PC-9 (cell line): ENCODE results near the gene MAML3. TPM values are rescaled to one million over a fixed set of nuclear protein-coding genes. Genes with fewer than 3 reads are reported as not detected.

Source experiments
- BruUV-seq: library from RNA; stranded (reverse); fragments of 400-500 nt; replicated peaks from 2 replicates; lab custom pipeline; 2021; lab: Mats Ljungman, UMichigan
- CTCF ChIA-PET: fragments of 300-600 bp; sonication (Branson Sonifier 250); formaldehyde crosslinking; loops from one replicate; lab custom pipeline; 2022; ENCODE audit warnings: antibody characterized with exemption; lab: Charles Lee
- POLR2A ChIA-PET: fragments of 300-600 bp; sonication (Branson Sonifier 250); formaldehyde crosslinking; loops from one replicate; lab custom pipeline; 2022; ENCODE audit warnings: antibody characterized with exemption; ENCODE audit not compliant: unreplicated experiment; lab: Charles Lee
- DNase-seq, 2 experiments: peaks; one replicate each; pipeline versions ENCODE4 v3.0.0 to v3.0.0-alpha.2; 2015 to 2022; ENCODE audit warnings: mixed read lengths in 1 of 2
- H2AFZ ChIP-seq: fragments of 200-600 bp; sonication (generic); 2 replicates; pipeline ENCODE4 v1.8.1; 2017; ENCODE audit warnings: antibody characterized with exemption
- H3F3A ChIP-seq: fragments of 200-600 bp; sonication (generic); 2 replicates; pipeline ENCODE4 v1.8.1; 2017; ENCODE audit warnings: antibody characterized with exemption, mild to moderate bottlenecking, low read depth; ENCODE audit not compliant: insufficient read depth
- H3K27ac ChIP-seq: fragments of 200-600 bp; sonication (generic); 2 replicates; pipeline ENCODE4 v1.6.1; 2016; ENCODE audit warnings: mixed run types
- H3K27me3 ChIP-seq: fragments of 200-600 bp; sonication (generic); 2 replicates; pipeline ENCODE4 v1.6.1; 2016; ENCODE audit warnings: low read depth, mixed run types; ENCODE audit not compliant: insufficient read depth
- H3K36me3 ChIP-seq: fragments of 200-600 bp; sonication (generic); 2 replicates; pipeline ENCODE4 v1.6.1; 2016; ENCODE audit warnings: low read depth, mixed run types
- H3K4me1 ChIP-seq: fragments of 200-600 bp; sonication (generic); replicated peaks from 2 replicates; pipeline ENCODE4 v1.6.1; 2016; ENCODE audit warnings: mixed run types; ENCODE audit not compliant: insufficient read depth
- H3K4me2 ChIP-seq: fragments of 200-600 bp; sonication (generic); 2 replicates; pipeline ENCODE4 v1.6.1; 2017; ENCODE audit warnings: mixed run types
- H3K4me3 ChIP-seq: fragments of 200-600 bp; sonication (generic); 2 replicates; pipeline ENCODE4 v1.6.1; 2016; ENCODE audit warnings: mixed run types
- H3K79me2 ChIP-seq: fragments of 200-600 bp; sonication (generic); 2 replicates; pipeline ENCODE4 v1.6.1; 2017; ENCODE audit warnings: low read depth, mixed run types
- H3K9me2 ChIP-seq: fragments of 200-600 bp; sonication (generic); 2 replicates; pipeline ENCODE4 v1.8.1; 2017; ENCODE audit warnings: mild to moderate bottlenecking; ENCODE audit not compliant: insufficient read depth
- H3K9me3 ChIP-seq: fragments of 200-600 bp; sonication (generic); 2 replicates; pipeline ENCODE4 v1.8.1; 2016; ENCODE audit warnings: low read depth; ENCODE audit not compliant: insufficient read depth
- H4K20me1 ChIP-seq: fragments of 200-600 bp; sonication (generic); 2 replicates; pipeline ENCODE4 v1.8.1; 2017; ENCODE audit not compliant: insufficient read depth
- EZH2 ChIP-seq: fragments of 200-600 bp; sonication (generic); IDR thresholded peaks from 2 replicates; pipeline ENCODE4 v1.8.0; 2017; ENCODE audit warnings: antibody characterized with exemption, low read depth
- intact Hi-C: fragments of 100-400 bp; cut with micrococcal nuclease; formaldehyde crosslinking; loops from one replicate; pipeline ENCODE4 v1.10.0; 2022; ENCODE audit not compliant: unreplicated experiment
- total RNA-seq: library from RNA; stranded (reverse); gene quantifications from 2 replicates; pipeline ENCODE4 v1.2.3, GENCODE V29; 2021
- TF ChIP-seq, protein P1 (sequence below): fragments of 200-600 bp; sonication (generic); conservative IDR thresholded peaks from 2 replicates; pipeline ENCODE4 v1.6.1; 2017; ENCODE audit warnings: mixed run types, antibody characterized with exemption, mild to moderate bottlenecking, moderate library complexity

The MAML3 gene
- total RNA-seq, 1 experiment from 2014 or later, result 15.2 TPM

DNA sequence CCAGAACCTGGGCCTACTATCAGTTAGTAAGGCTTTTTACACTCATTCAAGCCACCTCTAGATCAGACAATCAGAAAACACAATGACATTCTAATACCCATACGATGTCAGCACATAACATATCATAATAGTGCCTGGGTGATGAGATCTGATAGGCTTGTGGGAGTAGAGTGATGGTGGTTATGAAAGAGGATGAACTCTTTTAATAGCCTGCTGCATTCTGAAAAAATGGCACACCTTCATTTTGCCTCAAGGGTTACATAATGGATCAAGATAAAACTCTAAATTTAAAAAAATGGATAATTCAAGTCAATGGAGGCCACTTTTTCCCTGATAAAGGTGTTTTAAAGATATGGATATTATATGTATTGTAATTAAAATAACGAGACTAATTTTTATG is 215.6 kb downstream of the MAML3 start:
- H3K4me3 ChIP-seq, result no peak overlapping the region
- no peaks in the 10 kb centered on the region for H3K79me2 ChIP-seq
- TF ChIP-seq, protein P1, sequence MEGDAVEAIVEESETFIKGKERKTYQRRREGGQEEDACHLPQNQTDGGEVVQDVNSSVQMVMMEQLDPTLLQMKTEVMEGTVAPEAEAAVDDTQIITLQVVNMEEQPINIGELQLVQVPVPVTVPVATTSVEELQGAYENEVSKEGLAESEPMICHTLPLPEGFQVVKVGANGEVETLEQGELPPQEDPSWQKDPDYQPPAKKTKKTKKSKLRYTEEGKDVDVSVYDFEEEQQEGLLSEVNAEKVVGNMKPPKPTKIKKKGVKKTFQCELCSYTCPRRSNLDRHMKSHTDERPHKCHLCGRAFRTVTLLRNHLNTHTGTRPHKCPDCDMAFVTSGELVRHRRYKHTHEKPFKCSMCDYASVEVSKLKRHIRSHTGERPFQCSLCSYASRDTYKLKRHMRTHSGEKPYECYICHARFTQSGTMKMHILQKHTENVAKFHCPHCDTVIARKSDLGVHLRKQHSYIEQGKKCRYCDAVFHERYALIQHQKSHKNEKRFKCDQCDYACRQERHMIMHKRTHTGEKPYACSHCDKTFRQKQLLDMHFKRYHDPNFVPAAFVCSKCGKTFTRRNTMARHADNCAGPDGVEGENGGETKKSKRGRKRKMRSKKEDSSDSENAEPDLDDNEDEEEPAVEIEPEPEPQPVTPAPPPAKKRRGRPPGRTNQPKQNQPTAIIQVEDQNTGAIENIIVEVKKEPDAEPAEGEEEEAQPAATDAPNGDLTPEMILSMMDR, result no peak
- no peak for TF ChIP-seq EZH2
- H3K36me3 ChIP-seq, result no peaks in the 10 kb centered on the region
- H2AFZ ChIP-seq, result no peak overlapping the region
- H3K9me2 ChIP-seq, result no peaks in the 10 kb centered on the region
- DNase-seq, result no peak
- no peaks in the 10 kb centered on the region for H3K27me3 ChIP-seq
- no peaks in the 10 kb centered on the region for H3K9me3 ChIP-seq
- H4K20me1 ChIP-seq, result no peaks in the 10 kb centered on the region; the same call in 1 of the 2 replicates
- no peaks in the 10 kb centered on the region for H3K4me1 ChIP-seq
- POLR2A ChIA-PET, result no interaction called here
- CTCF ChIA-PET, result no interaction called here
- BruUV-seq, result no TSS peak
- intact Hi-C loops, result no loop called here
- H3K27ac ChIP-seq, result no peak overlapping the region
- no peaks in the 10 kb centered on the region; the same call in 1 of the 2 replicates for H3F3A ChIP-seq
- no peak overlapping the region for H3K4me2 ChIP-seq

DNA sequence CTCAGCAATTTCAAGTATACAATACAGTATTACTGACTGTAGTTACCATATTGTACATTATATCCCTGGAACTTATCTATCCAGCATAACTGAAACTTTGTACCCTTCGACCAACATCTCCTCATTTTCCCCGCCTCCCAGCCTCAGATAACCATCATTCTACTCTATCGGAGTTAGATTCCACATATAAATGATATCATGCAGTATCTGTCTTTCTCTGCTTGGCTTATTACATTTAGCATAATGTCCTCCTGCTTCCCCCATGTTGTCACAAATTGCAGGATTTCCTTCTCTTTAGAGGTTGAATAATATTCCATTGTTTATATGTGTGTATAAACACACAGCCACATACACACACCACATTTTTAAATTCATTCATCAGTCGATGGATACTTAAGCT is 218.1 kb downstream of the MAML3 start:
- H3K9me2 ChIP-seq, result no peaks in the 10 kb centered on the region
- no peaks in the 10 kb centered on the region for H3K79me2 ChIP-seq
- no peaks in the 10 kb centered on the region; the same call in 1 of the 2 replicates for H4K20me1 ChIP-seq
- no peaks in the 10 kb centered on the region for H3K9me3 ChIP-seq
- H3K4me2 ChIP-seq, result no peak overlapping the region
- H3K4me1 ChIP-seq, result no peaks in the 10 kb centered on the region
- H3K27me3 ChIP-seq, result no peaks in the 10 kb centered on the region
- no peak for TF ChIP-seq EZH2
- TF ChIP-seq, protein P1, result no peak
- no peaks in the 10 kb centered on the region; the same call in 1 of the 2 replicates for H3F3A ChIP-seq
- no peak overlapping the region for H3K27ac ChIP-seq
- CTCF ChIA-PET, result no interaction called here
- intact Hi-C loops, result no loop called here
- no peaks in the 10 kb centered on the region for H3K36me3 ChIP-seq
- BruUV-seq, result no TSS peak
- no peak for DNase-seq
- no peak overlapping the region for H2AFZ ChIP-seq
- H3K4me3 ChIP-seq, result no peak overlapping the region
- POLR2A ChIA-PET, result no interaction called here

DNA sequence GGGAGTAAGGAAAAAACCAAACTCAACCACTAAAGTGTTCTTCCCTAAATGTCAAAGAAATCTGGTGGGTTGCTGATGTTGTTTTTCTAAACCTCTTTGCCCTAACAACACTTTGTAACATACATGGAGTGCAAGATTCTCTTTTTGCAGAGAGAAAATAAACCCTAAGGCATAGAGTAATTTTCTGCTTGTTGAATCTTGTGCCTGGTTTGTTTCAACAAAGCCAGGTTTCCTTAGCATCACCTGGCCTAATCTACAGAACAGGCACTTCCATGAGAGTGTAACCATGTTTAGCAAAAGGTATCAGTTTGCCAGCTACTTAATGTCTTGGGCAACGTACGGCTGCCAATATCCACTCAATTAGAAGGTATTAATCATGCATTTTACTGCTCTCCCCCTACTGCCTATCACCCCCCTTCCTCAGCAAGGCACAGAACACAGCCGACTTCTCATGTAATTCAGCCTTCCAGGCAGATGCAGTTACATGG is 219.2 kb downstream of the MAML3 start:
- Histone ChIP-seq H3K27ac (no peak overlapping the region), H3K27me3 (no peaks in the 10 kb centered on the region), H4K20me1 (no peaks in the 10 kb centered on the region; the same call in 1 of the 2 replicates), H3K4me2 (no peak overlapping the region), H2AFZ (no peak overlapping the region), H3F3A (no peaks in the 10 kb centered on the region; the same call in 1 of the 2 replicates), H3K4me1 (no peaks in the 10 kb centered on the region), H3K9me3 (no peaks in the 10 kb centered on the region), H3K4me3 (no peak overlapping the region), H3K9me2 (no peaks in the 10 kb centered on the region), H3K36me3 (no peaks in the 10 kb centered on the region), H3K79me2 (no peaks in the 10 kb centered on the region)
- intact Hi-C loops, result no loop called here
- CTCF ChIA-PET, result no interaction called here
- no TSS peak for BruUV-seq
- TF ChIP-seq EZH2, result no peak
- TF ChIP-seq, protein P1, result no peak
- no peak for DNase-seq
- POLR2A ChIA-PET, result no interaction called here
